Activated CD4-positive, alpha-beta T cell treated with anti-CD3 and anti-CD28 coated beads for 36 hours (primary cell): ENCODE data around the gene FAM20B. TPM values are rescaled to one million over a fixed set of nuclear protein-coding genes. Genes with fewer than 3 reads are reported as not detected.

Source experiments
- ATAC-seq: fragments of 200-7000 bp; cut with Tn5 transposase; one replicate; pipeline ENCODE4 v1.10.0; 2021; ENCODE audit warnings: mild to moderate bottlenecking, moderate library complexity
- CTCF ChIA-PET: fragments of 350-600 bp; sonication (Branson Sonifier 250); formaldehyde crosslinking; loops from one replicate; lab custom pipeline; 2021; ENCODE audit warnings: antibody characterized with exemption; lab: Charles Lee
- POLR2A ChIA-PET: fragments of 350-600 bp; sonication (Branson Sonifier 250); formaldehyde crosslinking; loops from one replicate; lab custom pipeline; 2021; ENCODE audit warnings: antibody characterized with exemption, inconsistent platforms; lab: Charles Lee
- DNase-seq: peaks from one replicate; pipeline ENCODE4 v3.0.0-alpha.2; 2020
- H3K27ac Mint-ChIP-seq: one replicate; pipeline ENCODE4 v1.8.0; 2021; ENCODE audit warnings: mixed read lengths
- H3K27me3 Mint-ChIP-seq: one replicate; pipeline ENCODE4 v1.8.0; 2021; ENCODE audit warnings: mixed read lengths
- H3K36me3 Mint-ChIP-seq: one replicate; pipeline ENCODE4 v1.8.0; 2021; ENCODE audit warnings: low read depth, mixed read lengths
- H3K4me1 Mint-ChIP-seq: one replicate; pipeline ENCODE4 v1.8.0; 2021; ENCODE audit warnings: mixed read lengths
- H3K4me3 Mint-ChIP-seq: one replicate; pipeline ENCODE4 v1.8.0; 2021; ENCODE audit warnings: mild to moderate bottlenecking, moderate library complexity, mixed read lengths
- H3K9me3 Mint-ChIP-seq: one replicate; pipeline ENCODE4 v1.8.0; 2021; ENCODE audit warnings: low read depth, mixed read lengths
- intact Hi-C, 2 experiments: fragments of 100-400 bp; cut with DNase I in 1 of 2; cut with micrococcal nuclease in 1 of 2; formaldehyde crosslinking; loops; one replicate each; pipeline versions ENCODE4 v1.14.2 to v1.15.1; 2022 to 2024; cut with DNase I, micrococcal nuclease
- total RNA-seq, 2 experiments: library from RNA; stranded (reverse); gene quantifications; one replicate each; pipeline ENCODE4 v1.2.3, GENCODE V29; 2021

FAM20B gene
- total RNA-seq, 2 experiments from 2014 or later: 21.7 to 35.8 TPM

GRCh38 chr1:179048339-179049124 lies 22.8 kb downstream of the FAM20B start:
- ATAC-seq (no peak), DNase-seq (no peak)
- Mint-ChIP-seq H3K27ac (no peak overlapping the region), H3K4me1 (no peaks in the 10 kb centered on the region), H3K9me3 (no peaks in the 10 kb centered on the region), H3K36me3 (peaks cover 4% of the 10 kb centered on the region), H3K4me3 (no peak overlapping the region), H3K27me3 (no peaks in the 10 kb centered on the region)
- intact Hi-C loops: no loop called here
- ChIA-PET POLR2A (no interaction called here), CTCF (interaction anchor here (0.8 kb wide), 1 partner anchor 30 kb away, joined by 3 read pairs; no protein-coding TSS in a partner anchor)

- H3K4me3 Mint-ChIP-seq: no peak overlapping the region
- CTCF ChIA-PET: interaction anchor here (0.5 kb wide), 1 partner anchor 985 kb away, joined by 3 read pairs; no protein-coding TSS in a partner anchor
- H3K4me1 Mint-ChIP-seq: no peaks in the 10 kb centered on the region
- no peaks in the 10 kb centered on the region for H3K27me3 Mint-ChIP-seq
- no peaks in the 10 kb centered on the region for H3K9me3 Mint-ChIP-seq
- POLR2A ChIA-PET: no interaction called here
- ATAC-seq: no peak
- intact Hi-C loops: no loop called here
- DNase-seq: no peak
- peaks cover 25% of the 10 kb centered on the region for H3K36me3 Mint-ChIP-seq
- no peak overlapping the region for H3K27ac Mint-ChIP-seq
These were observed 27.1 kb downstream of the FAM20B start for GRCh38 chr1:179052776-179053175.

GRCh38 chr1:179053486-179053885 lies 27.8 kb downstream of the FAM20B start:
- ChIA-PET CTCF (no interaction called here), POLR2A (no interaction called here)
- H3K4me3 Mint-ChIP-seq: no peak overlapping the region
- H3K27me3 Mint-ChIP-seq: no peaks in the 10 kb centered on the region
- DNase-seq (no peak), ATAC-seq (no peak)
- H3K27ac Mint-ChIP-seq: no peak overlapping the region
- no peaks in the 10 kb centered on the region for H3K4me1 Mint-ChIP-seq
- H3K36me3 Mint-ChIP-seq: peaks cover 29% of the 10 kb centered on the region
- intact Hi-C loops: no loop called here
- no peaks in the 10 kb centered on the region for H3K9me3 Mint-ChIP-seq

- Mint-ChIP-seq H3K27me3 (no peaks in the 10 kb centered on the region), H3K4me3 (no peak overlapping the region), H3K4me1 (no peaks in the 10 kb centered on the region), H3K9me3 (no peaks in the 10 kb centered on the region), H3K36me3 (peaks cover 33% of the 10 kb centered on the region), H3K27ac (no peak overlapping the region)
- intact Hi-C loops: no loop called here
- DNase-seq (no peak), ATAC-seq (no peak)
- ChIA-PET POLR2A (no interaction called here), CTCF (no interaction called here)
These were observed 30.2 kb downstream of the FAM20B start for GRCh38 chr1:179055937-179056336.

GRCh38 chr1:179058487-179059483 lies 33.1 kb downstream of the FAM20B start:
- intact Hi-C loops: no loop called here
- Mint-ChIP-seq H3K27me3 (no peaks in the 10 kb centered on the region), H3K36me3 (peaks cover 38% of the 10 kb centered on the region), H3K4me1 (no peaks in the 10 kb centered on the region), H3K9me3 (no peaks in the 10 kb centered on the region), H3K4me3 (no peak overlapping the region), H3K27ac (peak overlapping the region; percentile 7)
- no peak for DNase-seq
- ChIA-PET POLR2A (no interaction called here), CTCF (interaction anchor here (0.6 to 0.8 kb wide), 3 partner anchors 56 to 378 kb away, joined by 3 to 4 read pairs (median 3); no protein-coding TSS in a partner anchor)
- no peak for ATAC-seq

GRCh38 chr1:179061360-179062282 lies 35.9 kb downstream of the FAM20B start:
- CTCF ChIA-PET: interaction anchor here (0.8 kb wide), 1 partner anchor 524 kb away, joined by 3 read pairs; no protein-coding TSS in a partner anchor
- H3K36me3 Mint-ChIP-seq: peaks cover 25% of the 10 kb centered on the region
- DNase-seq: no peak

GRCh38 chr1:179066471-179066870 lies 40.8 kb downstream of the FAM20B start:
- ChIA-PET POLR2A (no interaction called here), CTCF (interaction anchor here (0.9 to 1.3 kb wide), 2 partner anchors 9 to 64 kb away, joined by 3 read pairs; no protein-coding TSS in a partner anchor)
- Mint-ChIP-seq H3K27me3 (no peaks in the 10 kb centered on the region), H3K4me3 (no peak overlapping the region), H3K4me1 (no peaks in the 10 kb centered on the region), H3K36me3 (peaks cover 19% of the 10 kb centered on the region), H3K9me3 (no peaks in the 10 kb centered on the region), H3K27ac (no peak overlapping the region)
- ATAC-seq: no peak
- DNase-seq: no peak
- intact Hi-C loops: no loop called here

More at GRCh38 chr1:179061360-179062282, 35.9 kb downstream of the FAM20B start:
- no peak for ATAC-seq
- Mint-ChIP-seq H3K4me1 (no peaks in the 10 kb centered on the region), H3K4me3 (no peak overlapping the region), H3K27me3 (no peaks in the 10 kb centered on the region), H3K27ac (no peak overlapping the region), H3K9me3 (no peaks in the 10 kb centered on the region)
- POLR2A ChIA-PET: no interaction called here
- intact Hi-C loops: no loop called here

GRCh38 chr1:179077396-179077795 lies 51.7 kb downstream of the FAM20B start:
- ATAC-seq: no peak
- no peaks in the 10 kb centered on the region for H3K27me3 Mint-ChIP-seq
- no peak for DNase-seq
- no peaks in the 10 kb centered on the region for H3K9me3 Mint-ChIP-seq
- H3K4me1 Mint-ChIP-seq: peaks cover 15% of the 10 kb centered on the region
- no peaks in the 10 kb centered on the region for H3K36me3 Mint-ChIP-seq
- no peak overlapping the region for H3K4me3 Mint-ChIP-seq
- CTCF ChIA-PET: interaction anchor here (0.7 kb wide), 1 partner anchor 17 kb away, joined by 3 read pairs; no protein-coding TSS in a partner anchor
- no peak overlapping the region for H3K27ac Mint-ChIP-seq
- intact Hi-C loops: no loop called here
- POLR2A ChIA-PET: no interaction called here

- Mint-ChIP-seq H3K9me3 (no peaks in the 10 kb centered on the region), H3K36me3 (peaks cover 4% of the 10 kb centered on the region), H3K27ac (no peak overlapping the region), H3K4me1 (peaks cover 22% of the 10 kb centered on the region), H3K4me3 (no peak overlapping the region), H3K27me3 (no peaks in the 10 kb centered on the region)
- ChIA-PET CTCF (interaction anchor here (0.5 to 3.6 kb wide), 20 partner anchors 10 to 736 kb away, joined by 3 to 28 read pairs (median 3); partner anchors contain the start of gene SOAT1), POLR2A (interaction anchor here (0.6 kb wide), 1 partner anchor 110 kb away, joined by 4 read pairs; no protein-coding TSS in a partner anchor)
- intact Hi-C loops: loop anchor here (1.0 to 2.0 kb wide), 5 partner anchors 42 to 730 kb away; partner anchors contain the start of gene SOAT1 (in 1 of the 2)
- DNase-seq: peak; percentile 65
- ATAC-seq: peak; percentile 37
These were observed 53.5 kb downstream of the FAM20B start for GRCh38 chr1:179079113-179079761.
